ENCODE data around the gene M1AP.

GRCh38 chr2:74646834-74647482 lies 1.2 kb downstream of the M1AP start:
- TF ChIP-seq CTCF (conservative IDR thresholded peaks at IDR 0.05; ENCODE audit: low read depth, low read length) (no peak), EZH2 (IDR thresholded peaks at IDR 0.05; ENCODE audit: low read length, unreplicated experiment) (no peak), EZH2phosphoT487 (IDR thresholded peaks at IDR 0.05; ENCODE audit: borderline replicate concordance, low read length) (no peak)
